HFFc6 (cell line): Measurements from ENCODE around the gene STIM1. TPM values are rescaled to one million over a fixed set of nuclear protein-coding genes. Genes with fewer than 3 reads are reported as not detected.

Experiments used
- DNase-seq: peaks from one replicate; pipeline ENCODE4 v3.0.0-alpha.2; 2018
- H3K27ac Mint-ChIP-seq: 2 replicates; pipeline ENCODE4 v1.8.0; 2020; ENCODE audit warnings: mild to moderate bottlenecking, mixed read lengths
- H3K27me3 Mint-ChIP-seq: 2 replicates; pipeline ENCODE4 v1.8.0; 2021; ENCODE audit warnings: mild to moderate bottlenecking, moderate library complexity, mixed read lengths; ENCODE audit not compliant: insufficient read depth
- H3K36me3 Mint-ChIP-seq: 2 replicates; pipeline ENCODE4 v1.8.0; 2021; ENCODE audit warnings: low read depth, mixed read lengths
- H3K4me1 Mint-ChIP-seq: 2 replicates; pipeline ENCODE4 v1.8.0; 2020; ENCODE audit warnings: low read depth, mixed read lengths
- H3K4me3 Mint-ChIP-seq: 2 replicates; pipeline ENCODE4 v1.8.0; 2020; ENCODE audit warnings: mild to moderate bottlenecking, moderate library complexity, mixed read lengths
- H3K9me3 Mint-ChIP-seq: 2 replicates; pipeline ENCODE4 v1.8.0; 2020; ENCODE audit warnings: mild to moderate bottlenecking, mixed read lengths
- total RNA-seq, 6 experiments: library from RNA; stranded (reverse); fragmentation: NEBNext Ultra II Directional; extraction: Animal tissue kit (Norgen Biotek cat#: 25700); gene quantifications; 2 replicates in 1 of 6; 3 replicates in 5 of 6; pipeline ENCODE4 v1.2.3, GENCODE V29; 2021
- TF ChIP-seq, protein P1 (sequence below): fragments of 200-600 bp; sonication (generic); IDR thresholded peaks from 2 replicates; pipeline ENCODE4 v1.5.0; 2021; ENCODE audit warnings: antibody characterized with exemption, mild to moderate bottlenecking

Gene STIM1
- total RNA-seq, 6 experiments from 2014 or later: 27.6 to 33.1 (median 30.7) TPM

DNA sequence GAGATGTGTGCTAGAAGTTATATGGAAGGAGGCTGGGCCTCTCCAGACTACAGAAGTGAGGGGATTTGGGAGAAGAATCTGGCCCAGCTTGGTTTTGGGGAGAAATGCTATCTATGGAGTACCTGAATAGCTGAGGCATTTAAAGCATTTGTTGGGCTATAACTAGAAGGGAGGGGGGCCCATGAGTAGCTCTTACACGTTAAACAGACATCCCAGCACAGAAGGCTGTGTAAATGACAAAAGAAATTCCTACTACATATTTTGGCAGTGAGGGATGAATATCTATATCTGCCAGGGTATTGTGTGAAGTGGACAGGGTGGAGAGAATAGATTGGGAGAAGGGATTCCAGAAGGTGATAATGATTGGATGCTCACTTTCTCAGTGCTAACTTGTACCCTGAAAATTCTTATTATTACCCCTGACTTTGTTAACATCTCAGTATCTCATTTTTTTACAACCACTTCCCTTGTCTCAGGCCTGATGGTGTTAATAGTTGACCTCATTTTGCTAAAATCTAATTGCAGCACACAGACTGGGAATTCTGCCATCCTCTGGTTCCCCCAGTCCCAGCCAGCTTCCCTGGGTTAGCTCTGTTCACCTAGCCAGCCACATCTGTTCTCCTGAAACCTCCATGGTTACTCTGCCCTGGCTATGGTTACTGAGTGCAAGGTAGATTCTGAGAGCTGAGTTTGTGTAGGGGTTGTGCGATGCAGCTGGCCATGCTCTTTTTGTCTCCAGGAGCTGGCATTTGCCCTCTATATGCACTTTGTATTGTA lies 210.3 kb downstream of the STIM1 start:
- Mint-ChIP-seq H3K27ac (no peak overlapping the region), H3K9me3 (no peaks in the 10 kb centered on the region), H3K27me3 (0 out of 2 replicates have a peak, but pooled peaks cover 3% of the 10 kb centered on the region), H3K4me3 (no peak overlapping the region), H3K36me3 (no peaks in the 10 kb centered on the region), H3K4me1 (peaks cover 31% of the 10 kb centered on the region)
- TF ChIP-seq, protein P1, sequence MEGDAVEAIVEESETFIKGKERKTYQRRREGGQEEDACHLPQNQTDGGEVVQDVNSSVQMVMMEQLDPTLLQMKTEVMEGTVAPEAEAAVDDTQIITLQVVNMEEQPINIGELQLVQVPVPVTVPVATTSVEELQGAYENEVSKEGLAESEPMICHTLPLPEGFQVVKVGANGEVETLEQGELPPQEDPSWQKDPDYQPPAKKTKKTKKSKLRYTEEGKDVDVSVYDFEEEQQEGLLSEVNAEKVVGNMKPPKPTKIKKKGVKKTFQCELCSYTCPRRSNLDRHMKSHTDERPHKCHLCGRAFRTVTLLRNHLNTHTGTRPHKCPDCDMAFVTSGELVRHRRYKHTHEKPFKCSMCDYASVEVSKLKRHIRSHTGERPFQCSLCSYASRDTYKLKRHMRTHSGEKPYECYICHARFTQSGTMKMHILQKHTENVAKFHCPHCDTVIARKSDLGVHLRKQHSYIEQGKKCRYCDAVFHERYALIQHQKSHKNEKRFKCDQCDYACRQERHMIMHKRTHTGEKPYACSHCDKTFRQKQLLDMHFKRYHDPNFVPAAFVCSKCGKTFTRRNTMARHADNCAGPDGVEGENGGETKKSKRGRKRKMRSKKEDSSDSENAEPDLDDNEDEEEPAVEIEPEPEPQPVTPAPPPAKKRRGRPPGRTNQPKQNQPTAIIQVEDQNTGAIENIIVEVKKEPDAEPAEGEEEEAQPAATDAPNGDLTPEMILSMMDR: no peak
- no peak for DNase-seq

DNA sequence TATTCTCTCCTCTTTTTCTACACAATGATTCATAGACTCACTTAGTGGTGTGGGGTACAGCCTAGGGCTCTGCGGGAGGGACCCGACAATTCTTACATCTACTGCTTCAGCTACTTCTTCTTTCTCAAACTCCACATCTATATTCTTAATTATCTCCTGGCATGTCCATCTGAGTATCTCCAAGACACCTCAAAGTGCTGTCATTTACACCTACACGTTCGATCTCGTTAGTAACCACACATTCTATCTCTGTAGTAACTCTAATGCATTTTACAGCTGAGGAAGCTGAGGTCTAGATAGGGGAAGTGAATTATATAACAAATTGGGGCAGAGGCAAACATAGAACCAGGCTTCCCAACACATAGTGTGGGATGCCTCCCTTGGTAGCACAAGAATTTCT lies 211.4 kb downstream of the STIM1 start:
- Mint-ChIP-seq H3K4me3 (no peak overlapping the region), H3K27ac (no peak overlapping the region), H3K36me3 (no peaks in the 10 kb centered on the region), H3K9me3 (no peaks in the 10 kb centered on the region), H3K4me1 (peaks cover 35% of the 10 kb centered on the region), H3K27me3 (0 out of 2 replicates have a peak, but pooled peaks cover 3% of the 10 kb centered on the region)
- DNase-seq: no peak
- TF ChIP-seq, protein P1: no peak

DNA sequence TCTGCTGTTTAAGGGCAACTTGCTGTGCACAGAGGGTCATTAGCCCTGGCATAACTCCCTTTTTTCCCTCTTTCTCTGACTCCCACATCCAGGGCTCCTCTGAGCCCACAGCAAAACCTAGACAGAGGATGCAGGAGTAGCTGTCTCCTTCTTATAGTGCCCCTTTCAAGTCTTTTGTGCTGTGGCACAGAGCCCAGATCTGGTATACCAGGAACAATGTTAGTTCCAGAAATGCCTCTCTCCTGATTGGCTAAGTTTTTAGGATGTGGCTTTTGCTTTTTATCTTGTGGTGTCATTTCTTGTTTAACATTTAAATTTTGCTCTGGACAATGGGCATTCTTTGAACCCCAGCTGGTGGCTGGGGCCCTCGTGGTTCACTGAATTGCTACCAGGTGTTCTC lies 213.5 kb downstream of the STIM1 start:
- Mint-ChIP-seq H3K4me1 (peaks cover 36% of the 10 kb centered on the region), H3K27ac (no peak overlapping the region), H3K9me3 (no peaks in the 10 kb centered on the region), H3K27me3 (0 out of 2 replicates have a peak, but pooled peaks cover 3% of the 10 kb centered on the region), H3K4me3 (no peak overlapping the region), H3K36me3 (no peaks in the 10 kb centered on the region)
- TF ChIP-seq, protein P1: no peak
- DNase-seq: no peak

DNA sequence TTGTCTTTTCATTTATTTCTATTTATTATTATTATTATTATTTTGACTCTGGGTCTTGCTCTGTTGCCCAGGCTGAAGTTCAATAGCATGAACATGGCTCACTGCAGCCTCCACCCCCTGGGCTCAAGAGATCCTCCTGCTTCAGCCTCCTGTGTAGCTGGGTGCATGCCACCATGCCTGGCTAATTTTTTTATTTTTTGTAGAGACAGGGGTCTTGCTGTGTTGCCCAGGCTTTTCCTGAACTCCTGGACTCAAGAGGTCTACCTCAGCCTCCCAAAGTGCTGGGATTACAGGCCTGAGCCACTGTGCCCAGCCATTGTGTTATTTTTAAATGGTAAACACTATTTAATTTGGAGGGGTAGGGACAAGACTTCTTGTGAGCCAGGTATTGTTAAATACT lies 215.9 kb downstream of the STIM1 start:
- TF ChIP-seq, protein P1: no peak
- Mint-ChIP-seq H3K27me3 (peaks cover 3% of the 10 kb centered on the region; the same call in 1 of the 2 replicates), H3K9me3 (no peaks in the 10 kb centered on the region), H3K4me3 (no peak overlapping the region), H3K27ac (no peak overlapping the region), H3K36me3 (no peaks in the 10 kb centered on the region), H3K4me1 (peaks cover 26% of the 10 kb centered on the region)
- DNase-seq: no peak

DNA sequence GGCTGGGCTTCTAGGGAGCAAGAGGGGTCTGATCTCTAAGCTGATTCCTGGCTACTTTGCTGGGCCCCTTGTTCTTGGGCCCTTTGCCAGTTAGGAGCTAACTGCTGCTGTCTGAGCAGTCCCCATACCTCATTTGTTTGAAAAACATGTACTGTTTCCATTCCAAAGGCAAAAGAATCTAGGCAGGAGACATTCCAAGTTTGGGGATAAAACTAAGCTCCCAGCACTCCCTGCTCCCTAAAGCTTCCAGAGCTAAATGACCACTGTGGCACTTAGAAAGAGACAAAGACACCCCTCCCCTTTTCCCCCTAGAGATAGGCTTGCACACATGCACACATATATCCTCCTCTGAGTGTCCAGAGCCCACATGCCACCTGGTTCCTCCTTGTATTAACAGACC lies 216.4 kb downstream of the STIM1 start:
- Mint-ChIP-seq H3K36me3 (no peaks in the 10 kb centered on the region), H3K27ac (no peak overlapping the region), H3K9me3 (no peaks in the 10 kb centered on the region), H3K4me1 (peaks cover 26% of the 10 kb centered on the region), H3K4me3 (no peak overlapping the region), H3K27me3 (peaks cover 3% of the 10 kb centered on the region; the same call in 1 of the 2 replicates)
- no peak for DNase-seq
- TF ChIP-seq, protein P1: no peak
